ENCODE results near the gene TXNL1.

- TF ChIP-seq, protein P1, sequence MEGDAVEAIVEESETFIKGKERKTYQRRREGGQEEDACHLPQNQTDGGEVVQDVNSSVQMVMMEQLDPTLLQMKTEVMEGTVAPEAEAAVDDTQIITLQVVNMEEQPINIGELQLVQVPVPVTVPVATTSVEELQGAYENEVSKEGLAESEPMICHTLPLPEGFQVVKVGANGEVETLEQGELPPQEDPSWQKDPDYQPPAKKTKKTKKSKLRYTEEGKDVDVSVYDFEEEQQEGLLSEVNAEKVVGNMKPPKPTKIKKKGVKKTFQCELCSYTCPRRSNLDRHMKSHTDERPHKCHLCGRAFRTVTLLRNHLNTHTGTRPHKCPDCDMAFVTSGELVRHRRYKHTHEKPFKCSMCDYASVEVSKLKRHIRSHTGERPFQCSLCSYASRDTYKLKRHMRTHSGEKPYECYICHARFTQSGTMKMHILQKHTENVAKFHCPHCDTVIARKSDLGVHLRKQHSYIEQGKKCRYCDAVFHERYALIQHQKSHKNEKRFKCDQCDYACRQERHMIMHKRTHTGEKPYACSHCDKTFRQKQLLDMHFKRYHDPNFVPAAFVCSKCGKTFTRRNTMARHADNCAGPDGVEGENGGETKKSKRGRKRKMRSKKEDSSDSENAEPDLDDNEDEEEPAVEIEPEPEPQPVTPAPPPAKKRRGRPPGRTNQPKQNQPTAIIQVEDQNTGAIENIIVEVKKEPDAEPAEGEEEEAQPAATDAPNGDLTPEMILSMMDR (conservative IDR thresholded peaks at IDR 0.05 in 1 of 2, IDR thresholded peaks at IDR 0.05 in 1 of 2; ENCODE audit: extremely low read depth in 1 of 2, insufficient read depth in 1 of 2, low read depth in 1 of 2, low read length in 2 of 2): no peak
- TF ChIP-seq EZH2 (IDR thresholded peaks at IDR 0.05; ENCODE audit: borderline replicate concordance, low read length): no peak
Observed at GRCh38 chr18:56580026-56580425, 58.4 kb downstream of the TXNL1 start.
